HCT116 (cell line): ENCODE data around the gene ARMH3. TPM values are rescaled to one million over a fixed set of nuclear protein-coding genes. Genes with fewer than 3 reads are reported as not detected.

Experiments
- ATAC-seq: fragments of 200-7000 bp; cut with Tn5 transposase; 2 replicates; pipeline ENCODE4 v1.9.1; 2020; ENCODE audit warnings: mild to moderate bottlenecking, moderate library complexity
- BruUV-seq: library from RNA; stranded (reverse); fragments of 400-500 nt; replicated peaks from 2 replicates; lab custom pipeline; 2021; lab: Mats Ljungman, UMichigan
- CTCF ChIA-PET: fragments of 300-600 bp; sonication (Branson Sonifier 250); formaldehyde crosslinking; loops from one replicate; lab custom pipeline; 2021; ENCODE audit warnings: antibody characterized with exemption; lab: Charles Lee
- POLR2A ChIA-PET: fragments of 300-600, 350-600 bp; sonication (Branson Sonifier 250); formaldehyde crosslinking; loops from one replicate; lab custom pipeline; 2021; ENCODE audit warnings: antibody characterized with exemption; lab: Charles Lee
- RAD21 ChIA-PET, 2 experiments: fragments of 300-600 bp; sonication (Branson Sonifier 250); formaldehyde crosslinking; loops; one replicate each; lab custom pipeline; 2023; ENCODE audit warnings: low total read pairs in 2 of 2; ENCODE audit not compliant: uncharacterized antibody in 2 of 2, unreplicated experiment in 2 of 2, low non-redundant PET in 1 of 2; lab: Charles Lee
- DNase-seq: peaks from one replicate; pipeline ENCODE4 v3.0.0-alpha.2; 2010; ENCODE audit warnings: low read depth, low spot score
- H2AFZ ChIP-seq: fragments of 200-600 bp; shearing (Covaris generic), sonication (generic); 2 replicates; pipeline ENCODE4 v1.6.1; 2017; ENCODE audit warnings: low read depth, mixed run types, mixed read lengths, antibody characterized with exemption, low read length; ENCODE audit not compliant: poor library complexity, severe bottlenecking
- H3K27ac ChIP-seq: 2 replicates; pipeline ENCODE4 v1.5.1; 2012; ENCODE audit warnings: low read depth, low read length
- H3K27me3 ChIP-seq: fragments of 200-600 bp; sonication (generic); 2 replicates; pipeline ENCODE4 v1.6.1; 2016; ENCODE audit warnings: mixed run types, low read length, mixed read lengths; ENCODE audit not compliant: insufficient read depth
- H3K36me3 ChIP-seq, 2 experiments: fragments of 200-500 bp in 1 of 2; fragments of 200-600 bp in 1 of 2; sonication (Bioruptor generic) in 1 of 2; sonication (generic) in 1 of 2; 2 replicates each; pipeline versions ENCODE4 v1.5.1 to v1.6.1; 2014 to 2016; ENCODE audit warnings: low read length in 2 of 2, inconsistent platforms in 1 of 2, mixed read lengths in 1 of 2, mixed run types in 1 of 2; ENCODE audit not compliant: insufficient read depth in 2 of 2, control insufficient read depth in 1 of 2
- H3K4me1 ChIP-seq, 2 experiments: fragments of 200-600 bp in 1 of 2; sonication (generic) in 1 of 2; 2 replicates each; pipeline versions ENCODE4 v1.5.1 to v1.6.1; 2012 to 2017; ENCODE audit warnings: low read length in 2 of 2, inconsistent platforms in 1 of 2, mild to moderate bottlenecking in 1 of 2, mixed read lengths in 1 of 2, mixed run types in 1 of 2, moderate library complexity in 1 of 2; ENCODE audit not compliant: insufficient read depth in 2 of 2, control insufficient read depth in 1 of 2
- H3K4me2 ChIP-seq: fragments of 200-600 bp; sonication (generic); 2 replicates; pipeline ENCODE4 v1.6.1; 2017; ENCODE audit warnings: mixed run types, low read length, mixed read lengths
- H3K4me3 ChIP-seq, 2 experiments: fragments of 200-600 bp in 1 of 2; sonication (generic) in 1 of 2; replicated peaks in 1 of 2; 2 replicates each; pipeline ENCODE4 v1.5.1; 2011 to 2016; ENCODE audit warnings: low read length in 2 of 2, control low read depth in 1 of 2, low read depth in 1 of 2, mild to moderate bottlenecking in 1 of 2, mixed read lengths in 1 of 2, mixed run types in 1 of 2
- H3K79me2 ChIP-seq: fragments of 200-600 bp; sonication (generic); 2 replicates; pipeline ENCODE4 v1.6.1; 2017; ENCODE audit warnings: mild to moderate bottlenecking, mixed run types, low read length, moderate library complexity, mixed read lengths; ENCODE audit not compliant: insufficient read depth
- H3K9ac ChIP-seq: fragments of 200-600 bp; sonication (generic); 2 replicates; pipeline ENCODE4 v1.6.1; 2016; ENCODE audit warnings: low read length, mixed read lengths
- H3K9me2 ChIP-seq: fragments of 200-600 bp; sonication (generic), shearing (Covaris generic); 2 replicates; pipeline ENCODE4 v1.6.1; 2017; ENCODE audit warnings: mixed run types, mild to moderate bottlenecking, moderate library complexity; ENCODE audit not compliant: insufficient read depth
- H3K9me3 ChIP-seq, 2 experiments: fragments of 200-500 bp in 1 of 2; fragments of 200-600 bp in 1 of 2; sonication (Bioruptor generic) in 1 of 2; sonication (generic) in 1 of 2; 2 replicates each; pipeline ENCODE4 v1.6.1; 2014 to 2017; ENCODE audit warnings: low read length in 2 of 2, mixed read lengths in 2 of 2, inconsistent platforms in 1 of 2, low read depth in 1 of 2, mild to moderate bottlenecking in 1 of 2, mixed run types in 1 of 2, moderate library complexity in 1 of 2; ENCODE audit not compliant: control insufficient read depth in 1 of 2, insufficient read depth in 1 of 2
- H4K20me1 ChIP-seq: fragments of 200-600 bp; sonication (generic), shearing (Covaris generic); 2 replicates; pipeline ENCODE4 v1.6.1; 2017; ENCODE audit warnings: mixed run types, mild to moderate bottlenecking, moderate library complexity; ENCODE audit not compliant: insufficient read depth
- CBX3 ChIP-seq: IDR thresholded peaks from 2 replicates; pipeline ENCODE4 v1.6.1; 2012; ENCODE audit warnings: low read depth
- CEBPB ChIP-seq: IDR thresholded peaks from 2 replicates; pipeline ENCODE4 v1.6.1; 2012; ENCODE audit warnings: low read depth
- CTCF ChIP-seq, 3 experiments: fragments of 200-600 bp in 1 of 3; sonication (generic) in 1 of 3; IDR thresholded peaks in 2 of 3; conservative IDR thresholded peaks in 1 of 3; 2 replicates each; pipeline ENCODE4 v1.5.1; 2012 to 2017; ENCODE audit warnings: low read depth in 2 of 3, low read length in 2 of 3, antibody characterized with exemption in 1 of 3, borderline replicate concordance in 1 of 3, control low read depth in 1 of 3, mild to moderate bottlenecking in 1 of 3, mixed read lengths in 1 of 3, mixed run types in 1 of 3, moderate library complexity in 1 of 3; ENCODE audit not compliant: insufficient read depth in 1 of 3
- MAX ChIP-seq: IDR thresholded peaks from 2 replicates; pipeline ENCODE4 v1.6.1; 2012
- SRF ChIP-seq: IDR thresholded peaks from 2 replicates; pipeline ENCODE4 v1.6.1; 2012; ENCODE audit warnings: low read depth
- TCF7L2 ChIP-seq: IDR thresholded peaks from 2 replicates; pipeline ENCODE4 v1.7.0; 2011; ENCODE audit warnings: borderline replicate concordance, inconsistent platforms; ENCODE audit not compliant: insufficient read depth, insufficient read length; ENCODE audit errors: extremely low read depth
- ZBTB33 ChIP-seq: IDR thresholded peaks from 2 replicates; pipeline ENCODE4 v1.6.1; 2011; ENCODE audit warnings: mild to moderate bottlenecking, low read length, moderate library complexity; ENCODE audit not compliant: insufficient replicate concordance; ENCODE audit errors: extremely low read depth
- ZFX ChIP-seq: fragments of 450-650 bp; IDR thresholded peaks from 2 replicates; pipeline ENCODE4 v1.6.1; 2017
- intact Hi-C: fragments of 100-400 bp; cut with micrococcal nuclease; formaldehyde crosslinking; loops from 2 replicates; pipeline ENCODE4 v1.10.0; 2022
- total RNA-seq: library from RNA; stranded (reverse); gene quantifications from one replicate; pipeline ENCODE4 v1.2.1, GENCODE V29; 2021; ENCODE audit not compliant: unreplicated experiment

ARMH3 gene
- total RNA-seq, 1 experiment from 2014 or later, result 30.4 TPM

GRCh38 chr10:101974091-101974971 lies 81.6 kb downstream of the ARMH3 start:
- Histone ChIP-seq H3K4me3 (no peak overlapping the region), H3K9me3 (no peaks in the 10 kb centered on the region), H2AFZ (no peak overlapping the region), H3K4me2 (no peak overlapping the region), H3K9ac (no peak overlapping the region), H3K4me1 (peaks cover 0 to 10% of the 10 kb centered on the region in 2 experiments; a peak in 1 of 4 replicates), H3K9me2 (no peaks in the 10 kb centered on the region; the same call in 1 of the 2 replicates)
- intact Hi-C loops, result no loop called here
- ChIA-PET CTCF (no interaction called here), POLR2A (no interaction called here)
- DNase-seq (no peak), ATAC-seq (no peak)
- no TSS peak for BruUV-seq
- no peak for TF ChIP-seq CBX3
- no peak for TF ChIP-seq CEBPB
- no peak for TF ChIP-seq MAX
- TF ChIP-seq SRF, result no peak
- TF ChIP-seq ZFX, result no peak
- TF ChIP-seq, all 23 proteins: peak for 0
- H3K36me3 ChIP-seq, result peaks cover 10 to 14% of the 10 kb centered on the region in 2 experiments; a peak in 2 of 4 replicates
- RAD21 ChIA-PET, result interaction anchor here in 1 of 2 experiments (0.5 kb wide), 1 partner anchor 135 kb away, joined by 5 read pairs; no protein-coding TSS in a partner anchor
- H3K79me2 ChIP-seq, result no peaks in the 10 kb centered on the region
- no peaks in the 10 kb centered on the region for H4K20me1 ChIP-seq
- H3K27ac ChIP-seq, result no peak overlapping the region
- no peaks in the 10 kb centered on the region for H3K27me3 ChIP-seq

- no peak for ATAC-seq
- no TSS peak for BruUV-seq
- TF ChIP-seq TCF7L2, result no peak
- TF ChIP-seq ZFX, result no peak
- TF ChIP-seq CTCF (IDR thresholded peaks at IDR 0.05 in 2 of 3, conservative IDR thresholded peaks at IDR 0.05 in 1 of 3; ENCODE audit: borderline replicate concordance in 1 of 3, insufficient read depth in 1 of 3, low read depth in 2 of 3, low read length in 2 of 3), result no peak
- no peak for TF ChIP-seq ZBTB33
- TF ChIP-seq, all 23 proteins: peak for 0
- H3K4me1 ChIP-seq, result peaks cover 0 to 10% of the 10 kb centered on the region in 2 experiments; a peak in 1 of 4 replicates
- no peaks in the 10 kb centered on the region for H3K79me2 ChIP-seq
- no peak overlapping the region for H2AFZ ChIP-seq
- H3K27me3 ChIP-seq, result no peaks in the 10 kb centered on the region
- H3K9me2 ChIP-seq, result no peaks in the 10 kb centered on the region; the same call in 1 of the 2 replicates
- CTCF ChIA-PET, result interaction anchor here (1.0 to 2.0 kb wide), 2 partner anchors 16 to 132 kb away, joined by 3 to 7 read pairs; no protein-coding TSS in a partner anchor
- no peak for DNase-seq
- intact Hi-C loops, result no loop called here
- no peaks in the 10 kb centered on the region for H4K20me1 ChIP-seq
- H3K4me2 ChIP-seq, result no peak overlapping the region
- no peak overlapping the region for H3K27ac ChIP-seq
- H3K4me3 ChIP-seq, result no peak overlapping the region
- H3K9ac ChIP-seq, result no peak overlapping the region
- H3K9me3 ChIP-seq, result no peaks in the 10 kb centered on the region
- H3K36me3 ChIP-seq, result peaks cover 10 to 14% of the 10 kb centered on the region in 2 experiments; a peak in 2 of 4 replicates
- RAD21 ChIA-PET, result no interaction called here
- POLR2A ChIA-PET, result interaction anchor here (0.8 kb wide), 1 partner anchor 189 kb away, joined by 3 read pairs; the partner anchor contains the start of gene NPM3
These were observed 83.2 kb downstream of the ARMH3 start for GRCh38 chr10:101972761-101973160.
